PC-3 (cell line): ENCODE measurements around the gene GNG4. TPM values are rescaled to one million over a fixed set of nuclear protein-coding genes. Genes with fewer than 3 reads are reported as not detected.

Experiments
- ATAC-seq: fragments of 200-7000 bp; cut with Tn5 transposase; 2 replicates; pipeline ENCODE4 v1.9.1; 2020; ENCODE audit warnings: mild to moderate bottlenecking, moderate library complexity
- BruUV-seq: library from RNA; stranded (reverse); fragments of 400-500 nt; replicated peaks from 2 replicates; lab custom pipeline; 2021; lab: Mats Ljungman, UMichigan
- CTCF ChIA-PET: fragments of 300-600 bp; sonication (Branson Sonifier 250); formaldehyde crosslinking; loops from one replicate; lab custom pipeline; 2022; ENCODE audit warnings: antibody characterized with exemption; lab: Charles Lee
- POLR2A ChIA-PET: fragments of 300-600 bp; sonication (Branson Sonifier 250); formaldehyde crosslinking; loops from one replicate; lab custom pipeline; 2022; ENCODE audit warnings: antibody characterized with exemption; ENCODE audit not compliant: unreplicated experiment; lab: Charles Lee
- DNase-seq: peaks from one replicate; pipeline ENCODE4 v3.0.0-alpha.2; 2015
- H2AFZ ChIP-seq: fragments of 300-600 bp; sonication (generic); 2 replicates; pipeline ENCODE4 v1.6.0; 2016; ENCODE audit warnings: antibody characterized with exemption, low read length
- H3F3A ChIP-seq: fragments of 300-600 bp; sonication (generic); one replicate; pipeline ENCODE4 v1.6.0; 2017; ENCODE audit warnings: antibody characterized with exemption, low read length, control low read depth, mild to moderate bottlenecking; ENCODE audit not compliant: unreplicated experiment
- H3K27ac ChIP-seq: fragments of 300-600 bp; sonication (generic); 2 replicates; pipeline ENCODE4 v1.5.1; 2016; ENCODE audit warnings: mild to moderate bottlenecking, low read length
- H3K27me3 ChIP-seq: fragments of 300-600 bp; sonication (generic); 2 replicates; pipeline ENCODE4 v1.6.1; 2016; ENCODE audit warnings: low read length, mixed read lengths
- H3K36me3 ChIP-seq: fragments of 300-600 bp; sonication (generic); 2 replicates; pipeline ENCODE4 v1.6.1; 2016; ENCODE audit warnings: low read depth, mixed run types, low read length, mixed read lengths
- H3K4me1 ChIP-seq: fragments of 300-600 bp; sonication (generic); 2 replicates; pipeline ENCODE4 v1.5.1; 2016; ENCODE audit warnings: low read length; ENCODE audit not compliant: insufficient read depth
- H3K4me2 ChIP-seq: fragments of 300-600 bp; sonication (generic); 2 replicates; pipeline ENCODE4 v1.6.0; 2016; ENCODE audit warnings: low read length
- H3K4me3 ChIP-seq: fragments of 300-600 bp; sonication (generic); 2 replicates; pipeline ENCODE4 v1.5.1; 2016; ENCODE audit warnings: mild to moderate bottlenecking, low read length, mixed read lengths
- H3K79me2 ChIP-seq: fragments of 300-600 bp; sonication (generic); 2 replicates; pipeline ENCODE4 v1.6.1; 2017; ENCODE audit warnings: low read length, mixed read lengths
- H3K9ac ChIP-seq: fragments of 300-600 bp; sonication (generic); 2 replicates; pipeline ENCODE4 v1.6.0; 2016; ENCODE audit warnings: mild to moderate bottlenecking, low read length
- H3K9me2 ChIP-seq: fragments of 300-600 bp; sonication (generic); replicated peaks from 2 replicates; pipeline ENCODE4 v1.6.1; 2016; ENCODE audit warnings: mixed run types, low read length, mixed read lengths
- H3K9me3 ChIP-seq: fragments of 300-600 bp; sonication (generic); 2 replicates; pipeline ENCODE4 v1.6.1; 2016; ENCODE audit warnings: low read length, mixed read lengths
- H4K20me1 ChIP-seq: fragments of 300-600 bp; sonication (generic); 2 replicates; pipeline ENCODE4 v1.6.1; 2016; ENCODE audit warnings: low read length, mixed read lengths
- CTCF ChIP-seq: fragments of 300-600 bp; sonication (generic); conservative IDR thresholded peaks from 2 replicates; pipeline ENCODE4 v1.5.1; 2017; ENCODE audit warnings: antibody characterized with exemption, low read depth, mild to moderate bottlenecking, low read length
- EZH2 ChIP-seq: fragments of 300-600 bp; sonication (generic); IDR thresholded peaks from one replicate; pipeline ENCODE4 v1.6.1; 2017; ENCODE audit warnings: antibody characterized with exemption, mild to moderate bottlenecking, low read length; ENCODE audit not compliant: unreplicated experiment
- EZH2phosphoT487 ChIP-seq: fragments of 300-600 bp; sonication (generic); IDR thresholded peaks from 2 replicates; pipeline ENCODE4 v1.6.1; 2018; ENCODE audit warnings: mild to moderate bottlenecking, antibody characterized with exemption, low read length, borderline replicate concordance
- intact Hi-C: fragments of 100-400 bp; cut with micrococcal nuclease; formaldehyde crosslinking; loops from 2 replicates; pipeline ENCODE4 v1.9.0; 2023
- total RNA-seq: library from RNA; depleted of rRNA; stranded (reverse); fragments of >200 nt; gene quantifications from 2 replicates; pipeline ENCODE4 v1.2.3, GENCODE V29; 2014

Gene GNG4
- total RNA-seq, 1 experiment from 2014 or later = 0.80 TPM

GRCh38 chr1:235635938-235636662, 13.5 kb downstream of the GNG4 start:
- intact Hi-C loops = no loop called here
- H3K4me2 ChIP-seq = no peak overlapping the region

DNA sequence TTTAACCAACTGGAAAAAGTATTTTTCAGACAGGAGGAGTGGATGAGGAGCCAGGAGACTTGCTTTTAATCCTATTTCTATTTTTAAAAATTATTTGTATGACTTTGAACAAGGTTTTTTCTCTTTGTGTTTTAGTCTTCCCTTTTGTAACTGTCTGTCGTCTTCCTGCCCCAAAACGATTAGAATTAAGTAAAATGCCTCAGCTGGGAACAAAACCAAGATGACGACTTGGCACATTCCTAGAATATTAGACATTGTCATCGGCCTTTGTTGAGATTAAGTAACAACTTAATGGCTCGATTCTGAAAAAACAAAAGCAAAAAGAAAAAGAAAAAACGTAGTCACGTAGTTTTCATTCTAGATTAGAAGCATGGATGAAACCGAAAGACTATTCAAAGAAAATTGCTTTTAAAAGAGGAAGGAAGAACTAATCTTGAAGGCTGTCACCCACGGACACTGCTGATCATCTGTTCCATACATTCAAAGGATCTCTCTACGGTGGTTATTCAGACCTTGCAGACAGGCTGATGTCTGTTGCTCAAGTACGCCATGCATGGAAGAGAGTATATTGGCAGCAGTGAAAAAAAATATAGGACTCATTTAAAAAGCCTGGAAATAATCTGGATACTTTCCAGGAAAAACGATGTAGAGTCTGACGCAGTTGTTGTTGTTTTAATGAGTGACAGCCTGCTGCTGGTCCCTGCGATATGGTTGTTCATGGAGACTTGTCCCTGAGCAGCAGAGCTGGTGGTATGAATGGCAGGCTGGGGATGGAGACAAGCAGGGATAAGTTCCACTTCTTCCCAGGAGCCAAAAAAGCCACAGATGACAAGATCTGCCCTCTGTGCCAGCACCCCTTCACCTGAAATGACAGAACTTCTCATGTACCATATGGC, 16.8 kb downstream of the GNG4 start:
- H2AFZ ChIP-seq = no peak overlapping the region
- H3K36me3 ChIP-seq = no peaks in the 10 kb centered on the region
- H3K9ac ChIP-seq = no peak overlapping the region
- ChIA-PET CTCF (no interaction called here), POLR2A (no interaction called here)
- no peaks in the 10 kb centered on the region for H3K9me2 ChIP-seq
- H3K9me3 ChIP-seq = no peaks in the 10 kb centered on the region
- DNase-seq = peak; percentile 24
- TF ChIP-seq CTCF = no peak
- no peak for TF ChIP-seq EZH2phosphoT487
- no peak for TF ChIP-seq EZH2
- ATAC-seq = no peak
- no TSS peak for BruUV-seq
- H3K4me2 ChIP-seq = peak overlapping the region; percentile 40
- intact Hi-C loops = no loop called here
- H4K20me1 ChIP-seq = no peaks in the 10 kb centered on the region
- no peak overlapping the region for H3K27ac ChIP-seq
- H3F3A ChIP-seq = no peaks in the 10 kb centered on the region
- H3K79me2 ChIP-seq = no peaks in the 10 kb centered on the region
- H3K4me3 ChIP-seq = no peak overlapping the region
- H3K27me3 ChIP-seq = no peaks in the 10 kb centered on the region
- H3K4me1 ChIP-seq = no peaks in the 10 kb centered on the region

More at GRCh38 chr1:235635938-235636662, 13.5 kb downstream of the GNG4 start:
- Histone ChIP-seq H3K27ac (no peak overlapping the region), H3K9ac (no peak overlapping the region), H3K36me3 (no peaks in the 10 kb centered on the region), H4K20me1 (no peaks in the 10 kb centered on the region), H3F3A (no peaks in the 10 kb centered on the region), H3K9me3 (no peaks in the 10 kb centered on the region), H2AFZ (no peak overlapping the region), H3K4me1 (no peaks in the 10 kb centered on the region), H3K9me2 (no peaks in the 10 kb centered on the region), H3K27me3 (no peaks in the 10 kb centered on the region), H3K79me2 (no peaks in the 10 kb centered on the region), H3K4me3 (no peak overlapping the region)
- TF ChIP-seq EZH2 (no peak), CTCF (no peak), EZH2phosphoT487 (no peak)
- DNase-seq (no peak), ATAC-seq (no peak)
- ChIA-PET POLR2A (no interaction called here), CTCF (no interaction called here)
- BruUV-seq = no TSS peak
